GM12878 (cell line): ENCODE measurements around the gene ZNF827. TPM values are rescaled to one million over a fixed set of nuclear protein-coding genes. Genes with fewer than 3 reads are reported as not detected.

ENCODE experiments used
- ATAC-seq: fragments of 200-7000 bp; cut with Tn5 transposase; 3 replicates; pipeline ENCODE4 v1.9.1; 2020; ENCODE audit warnings: mild to moderate bottlenecking, moderate library complexity
- BruUV-seq: library from RNA; stranded (reverse); fragments of 400-500 nt; replicated peaks from 2 replicates; lab custom pipeline; 2021; lab: Mats Ljungman, UMichigan
- CTCF ChIA-PET: fragments of 300-600 bp; sonication (Branson Sonifier 250); formaldehyde crosslinking; extraction: SDS; loops from one replicate; lab custom pipeline; 2021; ENCODE audit warnings: inconsistent platforms; lab: Yijun Ruan, JAX
- POLR2A ChIA-PET: fragments of 350-600 bp; formaldehyde crosslinking; extraction: SDS; loops from one replicate; lab custom pipeline; 2021; ENCODE audit warnings: inconsistent platforms; lab: Charles Lee
- RAD21 ChIA-PET: fragments of 300-600 bp; sonication (Branson Sonifier 250); formaldehyde crosslinking; loops from one replicate; lab custom pipeline; 2023; ENCODE audit warnings: antibody characterized with exemption; ENCODE audit not compliant: unreplicated experiment; lab: Charles Lee
- SMC1A ChIA-PET: fragments of 300-600 bp; sonication (Branson Sonifier 250); formaldehyde crosslinking; loops from one replicate; lab custom pipeline; 2023; ENCODE audit not compliant: unreplicated experiment, uncharacterized antibody; lab: Charles Lee
- DNase-seq: peaks from one replicate; pipeline ENCODE4 v3.0.0-alpha.2; 2011; ENCODE audit warnings: low read depth, low spot score
- FAIRE-seq: peaks from 3 replicates; lab custom pipeline; 2011; peaks lifted over from hg19 to GRCh38; lab: Jason Lieb, UNC
- H2AFZ ChIP-seq: 2 replicates; pipeline ENCODE4 v1.6.0; 2011; ENCODE audit warnings: low read depth, low read length, control low read depth; ENCODE audit not compliant: control insufficient read depth
- H3K27ac ChIP-seq: 2 replicates; pipeline ENCODE4 v1.5.1; 2011; ENCODE audit warnings: control low read depth; ENCODE audit not compliant: control insufficient read depth, insufficient read depth
- H3K27me3 ChIP-seq, 2 experiments: replicated peaks in 1 of 2; 2 replicates each; pipeline versions ENCODE4 v1.6.0 to v1.6.1; 2011; ENCODE audit warnings: low read length in 1 of 2; ENCODE audit not compliant: control insufficient read depth in 2 of 2, insufficient read depth in 2 of 2
- H3K36me3 ChIP-seq, 2 experiments: 2 replicates each; pipeline ENCODE4 v1.5.1; 2011; ENCODE audit warnings: low read length in 1 of 2; ENCODE audit not compliant: control insufficient read depth in 2 of 2, insufficient read depth in 2 of 2
- H3K4me1 ChIP-seq: 2 replicates; pipeline ENCODE4 v1.6.1; 2011; ENCODE audit warnings: mild to moderate bottlenecking, low read length, moderate library complexity, mixed read lengths; ENCODE audit not compliant: control insufficient read depth, insufficient read depth
- H3K4me2 ChIP-seq: 2 replicates; pipeline ENCODE4 v1.6.0; 2011; ENCODE audit warnings: control low read depth; ENCODE audit not compliant: control insufficient read depth, insufficient read depth
- H3K4me3 ChIP-seq: fragments of 200-600 bp; sonication (generic); 2 replicates; pipeline ENCODE4 v1.5.1; 2016
- H3K79me2 ChIP-seq: 2 replicates; pipeline ENCODE4 v1.6.0; 2011; ENCODE audit warnings: low read length; ENCODE audit not compliant: control insufficient read depth, insufficient read depth
- H3K9ac ChIP-seq: 2 replicates; pipeline ENCODE4 v1.8.0; 2011; ENCODE audit warnings: low read length, control low read depth, mixed read lengths; ENCODE audit not compliant: control insufficient read depth, insufficient read depth
- H3K9me3 ChIP-seq: replicated peaks from 3 replicates; pipeline ENCODE4 v1.5.1; 2011; ENCODE audit warnings: mild to moderate bottlenecking, low read length; ENCODE audit not compliant: control insufficient read depth, insufficient read depth
- H4K20me1 ChIP-seq: 2 replicates; pipeline ENCODE4 v1.6.0; 2011; ENCODE audit not compliant: control insufficient read depth, insufficient read depth
- ATF2 ChIP-seq: IDR thresholded peaks from 2 replicates; pipeline ENCODE4 v1.6.1; 2012; ENCODE audit warnings: low read length, inconsistent platforms
- EGR1 ChIP-seq, 2 experiments: IDR thresholded peaks; 1 replicate in 1 of 2; 2 replicates in 1 of 2; pipeline ENCODE4 v1.6.1; 2011 to 2012; ENCODE audit warnings: low read depth in 2 of 2, low read length in 2 of 2, borderline replicate concordance in 1 of 2, mild to moderate bottlenecking in 1 of 2, moderate library complexity in 1 of 2
- HDAC6 ChIP-seq: fragments of 200-600 bp; sonication (generic); IDR thresholded peaks from one replicate; pipeline ENCODE4 v1.8.0; 2017; ENCODE audit warnings: antibody characterized with exemption; ENCODE audit not compliant: unreplicated experiment
- IKZF1 ChIP-seq: fragments of 450-650 bp; conservative IDR thresholded peaks from 2 replicates; pipeline ENCODE4 v1.6.1; 2017; ENCODE audit warnings: antibody characterized with exemption, mild to moderate bottlenecking
- IRF5 ChIP-seq: fragments of 450-650 bp; IDR thresholded peaks from 2 replicates; pipeline ENCODE4 v1.6.1; 2017; ENCODE audit warnings: borderline replicate concordance
- PAX8 ChIP-seq: fragments of 450-650 bp; IDR thresholded peaks from 2 replicates; pipeline ENCODE4 v1.6.1; 2017; ENCODE audit warnings: mild to moderate bottlenecking, moderate library complexity
- PKNOX1 ChIP-seq: fragments of 450-650 bp; IDR thresholded peaks from 2 replicates; pipeline ENCODE4 v1.6.1; 2016; ENCODE audit warnings: mild to moderate bottlenecking
- PRDM15 ChIP-seq: fragments of 450-650 bp; formaldehyde crosslinking; IDR thresholded peaks from 2 replicates; pipeline ENCODE4 v1.4.0; 2020; ENCODE audit warnings: mild to moderate bottlenecking, moderate library complexity
- SIN3A ChIP-seq: IDR thresholded peaks from 2 replicates; pipeline ENCODE4 v1.6.1; 2012; ENCODE audit warnings: low read depth, low read length, improper control_type of control experiment
- TCF12 ChIP-seq: IDR thresholded peaks from 2 replicates; pipeline ENCODE4 v1.6.1; 2011; ENCODE audit warnings: low read depth, mild to moderate bottlenecking, low read length
- USF1 ChIP-seq: IDR thresholded peaks from 2 replicates; pipeline ENCODE4 v1.6.1; 2011; ENCODE audit warnings: borderline replicate concordance, low read depth, mild to moderate bottlenecking, moderate library complexity, mixed read lengths, low read length; ENCODE audit not compliant: insufficient read depth; ENCODE audit errors: extremely low read length
- USF2 ChIP-seq: IDR thresholded peaks from 2 replicates; pipeline ENCODE4 v1.6.1; 2011; ENCODE audit warnings: low read depth, low read length, improper control_type of control experiment, borderline replicate concordance
- ZNF207 ChIP-seq: fragments of 450-650 bp; IDR thresholded peaks from 2 replicates; pipeline ENCODE4 v1.6.1; 2014; ENCODE audit warnings: antibody characterized with exemption, mild to moderate bottlenecking, borderline replicate concordance
- ZNF622 ChIP-seq: fragments of 450-650 bp; IDR thresholded peaks from 2 replicates; pipeline ENCODE4 v1.6.1; 2017; ENCODE audit warnings: mild to moderate bottlenecking, inconsistent platforms
- WGBS: methylation state at CpG from one replicate; pipeline ENCODE4 v1.1.6; 2016; ENCODE audit warnings: low lambda C conversion rate; ENCODE audit not compliant: insufficient replicate concordance, insufficient coverage; ENCODE audit errors: missing lambda C conversion rate; 5-methylcytosine and 5-hydroxymethylcytosine counted together
- in situ Hi-C: fragments of 300-500 bp; cut with MboI; formaldehyde crosslinking; loops from 9 replicates; pipeline ENCODE4 v1.14.3; 2018; ENCODE audit warnings: mixed read lengths
- intact Hi-C: fragments of 100-400 bp; cut with micrococcal nuclease; formaldehyde crosslinking; loops from one replicate; pipeline ENCODE4 v1.14.2; 2022; ENCODE audit not compliant: unreplicated experiment
- polyA plus RNA-seq, 11 experiments: library from polyadenylated mRNA; depleted of rRNA in 4 of 11; unstranded in 6 of 11; stranded (reverse) in 5 of 11; fragments of >200 nt; fragmentation: Nextera tagmentation in 4 of 11; fragmentation: Illumina TruSeq in 1 of 11; extraction: Ambion mirVana in 4 of 11; extraction: Trizol in 1 of 11; gene quantifications; 1 replicate in 1 of 11; 2 replicates in 10 of 11; pipeline versions ENCODE4 v1.2.1 to v1.2.3, GENCODE V29; 2011 to 2016; ENCODE audit warnings: inconsistent platforms in 2 of 11, missing spikeins in 2 of 11, low read depth in 1 of 11
- total RNA-seq, 4 experiments: library from RNA; depleted of rRNA in 3 of 4; stranded (reverse); fragments of >200 nt in 3 of 4; fragmentation: Illumina TruSeq in 1 of 4; extraction: Trizol in 1 of 4; gene quantifications; 2 replicates each; pipeline versions ENCODE4 v1.2.1 to v1.2.3, GENCODE V29; 2013 to 2021

ZNF827 gene
- total and polyA plus RNA-seq, 10 of the 15 experiments (the other 5 are each of a cell fraction or from before 2014, with no cell fraction given) = 3.8 to 31.5 (median 13.6) TPM

GRCh38 chr4:145762719-145763118 lies 175.9 kb downstream of the ZNF827 start:
- 97% methylated on average over 8 of the region's 8 CpGs for WGBS
- no peaks in the 10 kb centered on the region for H4K20me1 ChIP-seq
- no peak for ATAC-seq
- POLR2A ChIA-PET = no interaction called here
- H3K9me3 ChIP-seq = 0 out of 3 replicates have a peak, but pooled peaks cover 2% of the 10 kb centered on the region
- no peaks in the 10 kb centered on the region for H3K4me1 ChIP-seq
- H3K27me3 ChIP-seq = no peaks in the 10 kb centered on the region
- no peaks in the 10 kb centered on the region for H3K79me2 ChIP-seq
- SMC1A ChIA-PET = no interaction called here
- no peak overlapping the region for H3K9ac ChIP-seq
- CTCF ChIA-PET = no interaction called here
- DNase-seq = no peak
- no peak overlapping the region for H2AFZ ChIP-seq
- RAD21 ChIA-PET = no interaction called here
- H3K27ac ChIP-seq = no peak overlapping the region
- no TSS peak for BruUV-seq
- in situ Hi-C loops (no loop called here), intact Hi-C loops (no loop called here)
- no peak overlapping the region for H3K4me3 ChIP-seq
- FAIRE-seq = no peak
- no peak overlapping the region for H3K4me2 ChIP-seq
- H3K36me3 ChIP-seq = peaks cover 22 to 42% of the 10 kb centered on the region in 2 experiments
- TF ChIP-seq USF2 = no peak
- TF ChIP-seq ZNF622 = no peak
- TF ChIP-seq PKNOX1 = no peak
- no peak for TF ChIP-seq HDAC6
- no peak for TF ChIP-seq PAX8
- no peak for TF ChIP-seq USF1
- TF ChIP-seq ZNF207 = no peak
- TF ChIP-seq ATF2 = no peak
- no peak for TF ChIP-seq EGR1 (IDR thresholded peaks at IDR 0.05; ENCODE audit: borderline replicate concordance in 1 of 2, low read depth in 2 of 2, low read length in 2 of 2)
- no peak for TF ChIP-seq SIN3A
- TF ChIP-seq PRDM15 (CRISPR knock-in tag) = no peak
- TF ChIP-seq IKZF1 = no peak
- TF ChIP-seq IRF5 = no peak
- TF ChIP-seq TCF12 = no peak
